ENCODE data around the gene GCSAM. TPM values are rescaled to one million over a fixed set of nuclear protein-coding genes. Genes with fewer than 3 reads are reported as not detected.
A peak's percentile ranks its signal among the peaks of the same experiment; 100 is the strongest.

The GCSAM gene
- under 1 TPM; 0.20 to 0.45 TPM for total RNA-seq
- polyA plus RNA-seq (ENCODE audit: insufficient read length in 6 of 6): 1 to 10 TPM; 1.8 to 2.7 (median 2.4) TPM
- long read RNA-seq, donor 1, partial matches to known transcripts: 0 of 1 reads
- long read RNA-seq, donor 1, other reads (novel, unspliced or antisense): 0 of 1 reads
- long read RNA-seq, donor 2: 0 reads
- long read RNA-seq, donor 3: 0 reads
- long read RNA-seq, donor 4: 0 reads
- long read RNA-seq, donor 5: 0 reads
- long read RNA-seq, donor 6: 0 reads
- long read RNA-seq, donor 7: 0 reads
- long read RNA-seq, donor 8: 0 reads
- long read RNA-seq, donor 9: 0 reads
- long read RNA-seq, donor 10: 0 reads
- long read RNA-seq, donor 11: 0 reads
- long read RNA-seq, donor 12: 0 reads

GRCh38 chr3:112132975-112133448 is at the start of gene GCSAM:
TSS of gene GCSAM (minus strand) at chr3:112133248. CDS start at chr3:112133120, 128 bp downstream.
- no peaks in the 10 kb centered on the region for H3K36me3 ChIP-seq
- H3K27ac ChIP-seq: peak within 1 kb of the TSS in 1 of 2 donors; percentile 57
- peak; percentile 77 for ATAC-seq
- no peaks in the 10 kb centered on the region for H3K27me3 ChIP-seq
- intact Hi-C loops (cut with DNase I): no loop called here
- H3K9me3 ChIP-seq: no peaks in the 10 kb centered on the region
- H3K4me3 ChIP-seq: no peak within 1 kb of the TSS
- TF ChIP-seq CTCF (IDR thresholded peaks at IDR 0.05): no peak
- peak in 1 of 4 donors; percentile 74 for DNase-seq
- H3K4me1 ChIP-seq: peaks cover 0 to 4% of the 10 kb centered on the region in 2 donors

GRCh38 chr3:112175646-112176045 is 42.6 kb upstream of the GCSAM start:
- no peak for DNase-seq
- no peak overlapping the region for H3K4me3 ChIP-seq
- intact Hi-C loops (cut with DNase I): no loop called here

GRCh38 chr3:112175037-112175436 is 42.0 kb upstream of the GCSAM start:
- intact Hi-C loops (cut with DNase I): no loop called here
- no peaks in the 10 kb centered on the region for H3K4me1 ChIP-seq
- no peak overlapping the region for H3K27ac ChIP-seq
- no peaks in the 10 kb centered on the region for H3K27me3 ChIP-seq
- no peak for ATAC-seq
- H3K36me3 ChIP-seq: no peaks in the 10 kb centered on the region
- no peak for DNase-seq
- H3K9me3 ChIP-seq: no peaks in the 10 kb centered on the region
- no peak for TF ChIP-seq CTCF (IDR thresholded peaks at IDR 0.05)
- H3K4me3 ChIP-seq: no peak overlapping the region

More at GRCh38 chr3:112175646-112176045, 42.6 kb upstream of the GCSAM start:
- Histone ChIP-seq H3K4me1 (no peaks in the 10 kb centered on the region), H3K27ac (no peak overlapping the region), H3K36me3 (no peaks in the 10 kb centered on the region), H3K27me3 (no peaks in the 10 kb centered on the region), H3K9me3 (no peaks in the 10 kb centered on the region)
- no peak for TF ChIP-seq CTCF (IDR thresholded peaks at IDR 0.05)
- no peak for ATAC-seq

- Histone ChIP-seq H3K4me1 (no peaks in the 10 kb centered on the region), H3K27ac (no peak overlapping the region), H3K4me3 (no peak overlapping the region), H3K27me3 (no peaks in the 10 kb centered on the region), H3K9me3 (peaks cover 0 to 2% of the 10 kb centered on the region in 2 donors), H3K36me3 (no peaks in the 10 kb centered on the region)
- intact Hi-C loops (cut with DNase I): no loop called here
- TF ChIP-seq CTCF (IDR thresholded peaks at IDR 0.05): no peak
- no peak for ATAC-seq
- no peak for DNase-seq
These were observed 38.1 kb upstream of the GCSAM start for GRCh38 chr3:112171144-112171543.

- Histone ChIP-seq H3K4me3 (no peak overlapping the region), H3K27ac (no peak overlapping the region), H3K36me3 (no peaks in the 10 kb centered on the region), H3K4me1 (no peaks in the 10 kb centered on the region), H3K9me3 (peaks cover 0 to 8% of the 10 kb centered on the region in 2 donors), H3K27me3 (no peaks in the 10 kb centered on the region)
- TF ChIP-seq CTCF (IDR thresholded peaks at IDR 0.05): no peak
- ATAC-seq (no peak), DNase-seq (no peak)
- intact Hi-C loops (cut with DNase I): no loop called here
These were observed 37.0 kb upstream of the GCSAM start for GRCh38 chr3:112170046-112170445.
